HepG2 (cell line): ENCODE measurements around the gene CXXC5. TPM values are rescaled to one million over a fixed set of nuclear protein-coding genes. Genes with fewer than 3 reads are reported as not detected.

Experiments
- BCL3 ChIP-seq: sonication (generic); formaldehyde crosslinking; IDR thresholded peaks from 2 replicates; pipeline ENCODE4 v1.5.1; 2020; ENCODE audit warnings: mild to moderate bottlenecking, missing genetic modification reagents, moderate library complexity
- CAMTA2 ChIP-seq: sonication (generic); formaldehyde crosslinking; IDR thresholded peaks from 2 replicates; pipeline ENCODE4 v1.4.0; 2020; ENCODE audit warnings: mild to moderate bottlenecking, missing genetic modification reagents, borderline replicate concordance
- FOSL1 ChIP-seq: sonication (generic); formaldehyde crosslinking; IDR thresholded peaks from 2 replicates; pipeline ENCODE4 v1.9.0; 2021; ENCODE audit warnings: missing genetic modification reagents, borderline replicate concordance
- FOXA1 ChIP-seq, 2 experiments: fragments of 450-650 bp in 1 of 2; sonication (generic) in 1 of 2; formaldehyde crosslinking in 1 of 2; IDR thresholded peaks; 2 replicates each; pipeline versions ENCODE4 v1.4.0 to v1.6.1; 2016 to 2020; ENCODE audit warnings: missing genetic modification reagents in 1 of 2
- HDAC1 ChIP-seq: sonication (generic); formaldehyde crosslinking; IDR thresholded peaks from 2 replicates; pipeline ENCODE4 v1.5.1; 2020; ENCODE audit warnings: mild to moderate bottlenecking, missing genetic modification reagents
- HNF1B ChIP-seq: sonication (generic); formaldehyde crosslinking; IDR thresholded peaks from 2 replicates; pipeline ENCODE4 v1.5.1; 2020; ENCODE audit warnings: mild to moderate bottlenecking, moderate library complexity, missing genetic modification reagents
- KLF15 ChIP-seq: sonication (generic); formaldehyde crosslinking; IDR thresholded peaks from 2 replicates; pipeline ENCODE4 v1.8.1; 2023; ENCODE audit warnings: borderline replicate concordance, mild to moderate bottlenecking, inconsistent platforms, missing genetic modification reagents, mixed read lengths
- KMT2A ChIP-seq: sonication (generic); formaldehyde crosslinking; IDR thresholded peaks from 2 replicates; pipeline ENCODE4 v1.4.0; 2020; ENCODE audit warnings: missing genetic modification reagents
- MXD1 ChIP-seq: sonication (generic); formaldehyde crosslinking; IDR thresholded peaks from 2 replicates; pipeline ENCODE4 v1.4.0; 2020; ENCODE audit warnings: mild to moderate bottlenecking, missing genetic modification reagents
- NCOA2 ChIP-seq: sonication (generic); formaldehyde crosslinking; IDR thresholded peaks from 2 replicates; pipeline ENCODE4 v1.8.0; 2022; ENCODE audit warnings: inconsistent platforms
- NFE2L2 ChIP-seq: fragments of 150-350 bp; IDR thresholded peaks from 2 replicates; pipeline ENCODE4 v1.6.1; 2014; ENCODE audit warnings: low read length
- PHF21A ChIP-seq: sonication (generic); formaldehyde crosslinking; IDR thresholded peaks from 2 replicates; pipeline ENCODE4 v1.5.0; 2020; ENCODE audit warnings: mild to moderate bottlenecking, missing genetic modification reagents
- SALL1 ChIP-seq: sonication (generic); formaldehyde crosslinking; IDR thresholded peaks from 2 replicates; pipeline ENCODE4 v1.8.0; 2022; ENCODE audit warnings: mild to moderate bottlenecking, missing genetic modification reagents
- SNAI1 ChIP-seq: sonication (generic); formaldehyde crosslinking; IDR thresholded peaks from 2 replicates; pipeline ENCODE4 v1.5.0; 2020; ENCODE audit warnings: mild to moderate bottlenecking, missing genetic modification reagents, borderline replicate concordance
- TARDBP ChIP-seq: sonication (generic); formaldehyde crosslinking; IDR thresholded peaks from 2 replicates; pipeline ENCODE4 v1.8.0; 2022; ENCODE audit warnings: mild to moderate bottlenecking, missing genetic modification reagents
- ZNF44 ChIP-seq: sonication (generic); formaldehyde crosslinking; IDR thresholded peaks from 2 replicates; pipeline ENCODE4 v1.5.1; 2020; ENCODE audit warnings: mild to moderate bottlenecking, missing genetic modification reagents
- ZNF547 ChIP-seq: sonication (generic); formaldehyde crosslinking; IDR thresholded peaks from 2 replicates; pipeline ENCODE4 v1.5.1; 2020; ENCODE audit warnings: mild to moderate bottlenecking, missing genetic modification reagents
- ZNF589 ChIP-seq: sonication (generic); formaldehyde crosslinking; conservative IDR thresholded peaks from 2 replicates; pipeline ENCODE4 v1.8.0; 2022; ENCODE audit warnings: mild to moderate bottlenecking, moderate library complexity, missing genetic modification reagents
- ZNF609 ChIP-seq: sonication (generic); formaldehyde crosslinking; IDR thresholded peaks from 2 replicates; pipeline ENCODE4 v1.4.0; 2020; ENCODE audit warnings: mild to moderate bottlenecking, missing genetic modification reagents, borderline replicate concordance
- ZNF772 ChIP-seq: sonication (generic); formaldehyde crosslinking; IDR thresholded peaks from 2 replicates; pipeline ENCODE4 v1.5.0; 2020; ENCODE audit warnings: mild to moderate bottlenecking, missing genetic modification reagents
- ZSCAN12 ChIP-seq: sonication (generic); formaldehyde crosslinking; IDR thresholded peaks from 2 replicates; pipeline ENCODE4 v1.9.0; 2021; ENCODE audit warnings: mild to moderate bottlenecking, missing genetic modification reagents
- polyA plus RNA-seq, 8 experiments: library from polyadenylated mRNA; depleted of rRNA in 3 of 8; stranded (reverse) in 7 of 8; unstranded in 1 of 8; fragments of >200 nt; fragmentation: Illumina TruSeq in 4 of 8; extraction: Trizol in 4 of 8; gene quantifications; 2 replicates each; pipeline versions ENCODE4 v1.2.1 to v1.2.3, GENCODE V29; 2011 to 2016; ENCODE audit warnings: low read depth in 4 of 8, missing spikeins in 1 of 8, mixed read lengths in 1 of 8; ENCODE audit not compliant: insufficient read depth in 1 of 8
- total RNA-seq, 5 experiments: library from RNA; depleted of rRNA; stranded (reverse); fragments of >200 nt; fragmentation: Illumina TruSeq; extraction: Trizol; gene quantifications; 2 replicates each; pipeline ENCODE4 v1.2.3, GENCODE V29; 2016; ENCODE audit warnings: low read depth in 1 of 5

CXXC5 gene
- total and polyA plus RNA-seq, 2 of the 13 experiments (the other 11 are each of a cell fraction or from before 2014, with no cell fraction given), result 32.3 to 33.0 TPM

- TF ChIP-seq HDAC1 (CRISPR knock-in tag), result peak; percentile 65; the same call in 1 of the 2 replicates
- 0 out of 2 replicates have a peak, but pooled peaks have one; percentile 74 for TF ChIP-seq CAMTA2
- TF ChIP-seq TARDBP (CRISPR knock-in tag), result 0 out of 2 replicates have a peak, but pooled peaks have one; percentile 11
- TF ChIP-seq KMT2A (CRISPR knock-in tag), result peak; percentile 28; the same call in 1 of the 2 replicates
- TF ChIP-seq HNF1B, result peak; percentile 34; the same call in 1 of the 2 replicates
- TF ChIP-seq ZNF547 (CRISPR knock-in tag), result 0 out of 2 replicates have a peak, but pooled peaks have one; percentile 19
- peak; percentile 71; the same call in 1 of the 2 replicates for TF ChIP-seq FOSL1
- TF ChIP-seq ZNF44 (CRISPR knock-in tag), result peak; percentile 50; the same call in 1 of the 2 replicates
- TF ChIP-seq PHF21A (CRISPR knock-in tag), result 0 out of 2 replicates have a peak, but pooled peaks have one; percentile 5
- peak; percentile 32; the same call in 1 of the 2 replicates for TF ChIP-seq ZNF609 (CRISPR knock-in tag)
- peak; percentile 42 for TF ChIP-seq ZNF772
- TF ChIP-seq SALL1, result peak; percentile 55
- TF ChIP-seq BCL3 (CRISPR knock-in tag), result peak; percentile 16; the same call in 1 of the 2 replicates
- peak; percentile 57; the same call in 1 of the 2 replicates for TF ChIP-seq MXD1 (CRISPR knock-in tag)
- TF ChIP-seq ZSCAN12 (CRISPR knock-in tag), result no peak
- no peak for TF ChIP-seq SNAI1 (CRISPR knock-in tag)
- no peak; the same call in none of the 2 replicates for TF ChIP-seq ZNF589 (CRISPR knock-in tag)
- 0 out of 2 replicates have a peak, but pooled peaks have one; percentile 45 for TF ChIP-seq KLF15 (CRISPR knock-in tag)
- peak; percentile 22; the same call in 1 of the 2 replicates for TF ChIP-seq NCOA2 (CRISPR knock-in tag)
- TF ChIP-seq NFE2L2, result no peak
- no peak for TF ChIP-seq FOXA1 (IDR thresholded peaks at IDR 0.05)
- TF ChIP-seq FOXA1 (CRISPR knock-in tag; IDR thresholded peaks at IDR 0.05), result 0 out of 2 replicates have a peak, but pooled peaks have one; percentile 1
Measured at GRCh38 chr5:139696894-139697658, 48.9 kb downstream of the CXXC5 start (continued).
